Heart right ventricle (tissue), 16 donors: Measurements from ENCODE around the gene PCCA. TPM values are rescaled to one million over a fixed set of nuclear protein-coding genes. Genes with fewer than 3 reads are reported as not detected.
"Not testable (repeated sequence)": the region's sequence is repeated elsewhere in the genome, so short reads cannot be mapped to it uniquely, and the experiment has no call there.

Experiments used
- ATAC-seq, 8 donors: fragments of 200-7000 bp; cut with Tn5 transposase; one replicate each; pipeline ENCODE4 v1.9.1; 2020; ENCODE audit warnings: mild to moderate bottlenecking in 8 of 8, moderate library complexity in 8 of 8, moderate number of reproducible peaks in 1 of 8
- DNase-seq, 2 donors: peaks; one replicate each; pipeline ENCODE4 v3.0.0-alpha.2; 2020
- H3K27ac ChIP-seq, 10 donors: fragments of 200-600 bp; sonication (generic) in 2 of 10; one replicate each; pipeline versions ENCODE4 v1.5.0 to v1.8.0; 2020 to 2022; ENCODE audit warnings: mild to moderate bottlenecking in 3 of 10
- H3K27me3 ChIP-seq, 7 donors: fragments of 200-600 bp; one replicate each; pipeline ENCODE4 v1.8.0; 2021 to 2022; ENCODE audit warnings: mild to moderate bottlenecking in 2 of 7
- H3K36me3 ChIP-seq, 9 donors: fragments of 200-600 bp; sonication (generic) in 1 of 9; one replicate each; pipeline versions ENCODE4 v1.5.0 to v1.8.0; 2020 to 2022; ENCODE audit warnings: mild to moderate bottlenecking in 2 of 9
- H3K4me1 ChIP-seq, 9 donors: fragments of 200-600 bp; sonication (generic) in 1 of 9; one replicate each; pipeline versions ENCODE4 v1.5.0 to v1.8.0; 2020 to 2022; ENCODE audit warnings: mild to moderate bottlenecking in 4 of 9
- H3K4me3 ChIP-seq, 10 donors: fragments of 200-600 bp; sonication (generic) in 2 of 10; one replicate each; pipeline versions ENCODE4 v1.5.0 to v1.8.0; 2020 to 2022; ENCODE audit warnings: mild to moderate bottlenecking in 7 of 10, moderate library complexity in 2 of 10
- H3K9me3 ChIP-seq, 11 donors: fragments of 200-600 bp in 10 of 11; sonication (generic) in 2 of 11; one replicate each; pipeline versions ENCODE4 v1.5.0 to v1.8.0; 2013 to 2022; ENCODE audit warnings: mild to moderate bottlenecking in 2 of 11, control low read depth in 1 of 11, moderate library complexity in 1 of 11
- CTCF ChIP-seq, 9 donors: fragments of 200-600 bp; sonication (generic) in 2 of 9; IDR thresholded peaks; one replicate each; pipeline versions ENCODE4 v1.5.0 to v1.8.0; 2021 to 2022; ENCODE audit warnings: antibody characterized with exemption in 9 of 9, mild to moderate bottlenecking in 5 of 9, moderate library complexity in 1 of 9
- WGBS, 2 donors: extraction: QIAGEN DNeasy Blood & Tissue Kit; methylation state at CpG; one replicate each; pipeline ENCODE4 v1.1.7; 2013; ENCODE audit warnings: inconsistent platforms in 1 of 2; 5-methylcytosine and 5-hydroxymethylcytosine counted together
- intact Hi-C, 10 donors: fragments of 100-400 bp; cut with DNase I; formaldehyde crosslinking; loops; one replicate each; pipeline versions ENCODE4 v1.11.1 to v1.14.2; 2022
- polyA plus RNA-seq, 2 donors: library from polyadenylated mRNA; stranded (reverse); fragments of 200-250 nt; gene quantifications; one replicate each; pipeline ENCODE4 v1.2.3, GENCODE V29; 2013
- total RNA-seq, 10 donors: library from RNA; stranded (reverse); fragmentation: NEBNext Ultra II Directional in 3 of 10; extraction: Animal tissue kit (Norgen Biotek cat#: 25700) in 3 of 10; gene quantifications; one replicate each; pipeline versions ENCODE4 v1.2.1 to v1.2.4, GENCODE V29; 2021 to 2023
- donor health status: Arrhythmogenic right ventricular cardiomyopathy.
- donor health status: ischemic (EF 13 %, LVEDD 7.1; RV severe dilation, severe dysfunction).
- donor health status: healthy with polysubstance abuse.
- donor health status: DM: no; HTN: yes; CAD: no.
- donor health status: DM: no; HTN: no; CAD: no.
- donor health status: ischemic (EF 25% LVEDD 6.9; RV normal size, moderate dysfunction).
- donor health status: ischemic (EF 25% LVEDD 5.7; RV mildly dilated, moderate dysfunction).
- donor health status: healthy.
- donor health status: DM: yes; HTN: yes; CAD: no.
- donor health status: Ischemic cardiomyopathy.
- donor health status: ischemic (EF 35%, LVEDD 5.7; RV mildly dilated, moderate dysfunction).
- donor health status: nonischemic (EF 11% LVEDD 7.7; RV severe dilation, severe dysfunction).
- donor health status: DM: yes; HTN: yes; CAD: no.
- donor health status: PGD.
- donor health status: ischemic (EF 29% LVEDD 5.4; RV normal size, mild dysfunction).
- donor health status: nonischemic (EF 23%, LVEDD 6.1; RV moderate dilation, normal function).

PCCA gene
- total and polyA plus RNA-seq, 12 donors = 21.2 to 71.9 (median 60.7) TPM

DNA sequence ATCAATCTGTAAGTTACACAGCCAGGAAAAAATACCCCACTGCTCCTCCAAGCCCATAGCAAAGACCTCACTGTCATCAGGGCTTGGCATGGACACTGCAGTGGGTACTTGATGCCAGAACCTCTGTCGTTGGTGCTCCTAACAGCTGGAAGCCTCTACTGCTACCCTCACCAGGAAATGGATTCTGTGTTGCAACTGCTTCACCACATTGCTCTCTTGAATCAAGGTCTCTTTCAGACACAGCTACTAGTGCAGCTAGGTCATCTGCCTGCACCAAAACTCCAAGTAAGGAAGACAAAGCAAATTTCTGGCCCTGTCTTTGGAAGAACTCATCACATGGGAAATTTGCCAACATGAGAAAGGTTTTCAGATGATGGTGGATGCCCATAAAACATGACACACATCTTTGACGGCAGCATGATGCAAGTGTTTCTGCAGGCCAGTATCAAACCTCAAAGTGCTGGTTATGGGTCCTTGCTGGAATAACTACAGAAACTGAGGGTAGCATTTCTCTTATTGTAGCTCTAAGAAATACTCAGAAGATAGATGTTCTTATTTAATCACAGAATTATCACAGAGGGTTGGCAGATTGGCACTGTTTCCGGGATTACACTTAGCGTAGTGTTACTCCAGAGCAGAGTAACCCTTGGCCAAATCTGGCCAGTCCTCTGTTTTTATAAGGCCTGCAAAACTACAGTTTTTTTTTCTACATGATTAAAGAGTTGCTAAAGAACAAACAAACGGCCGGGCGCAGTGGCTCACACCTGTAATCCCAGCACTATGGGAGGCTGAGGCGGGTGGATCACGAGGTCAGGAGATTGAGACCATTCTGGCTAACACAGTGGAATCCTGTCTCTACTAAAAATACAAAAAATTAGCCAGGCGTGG, 12.9 kb upstream of the PCCA start:
- no peak overlapping the region for H3K27ac ChIP-seq
- no peak for TF ChIP-seq CTCF (IDR thresholded peaks at IDR 0.05)
- no peaks in the 10 kb centered on the region for H3K9me3 ChIP-seq
- intact Hi-C loops = no loop called here
- DNase-seq = no peak
- no peaks in the 10 kb centered on the region for H3K4me1 ChIP-seq
- 89 to 90% methylated on average over 10 of the region's 10 CpGs for WGBS, 2 donors
- no peak overlapping the region for H3K4me3 ChIP-seq
- no peaks in the 10 kb centered on the region for H3K36me3 ChIP-seq
- no peaks in the 10 kb centered on the region for H3K27me3 ChIP-seq
- ATAC-seq = no peak

DNA sequence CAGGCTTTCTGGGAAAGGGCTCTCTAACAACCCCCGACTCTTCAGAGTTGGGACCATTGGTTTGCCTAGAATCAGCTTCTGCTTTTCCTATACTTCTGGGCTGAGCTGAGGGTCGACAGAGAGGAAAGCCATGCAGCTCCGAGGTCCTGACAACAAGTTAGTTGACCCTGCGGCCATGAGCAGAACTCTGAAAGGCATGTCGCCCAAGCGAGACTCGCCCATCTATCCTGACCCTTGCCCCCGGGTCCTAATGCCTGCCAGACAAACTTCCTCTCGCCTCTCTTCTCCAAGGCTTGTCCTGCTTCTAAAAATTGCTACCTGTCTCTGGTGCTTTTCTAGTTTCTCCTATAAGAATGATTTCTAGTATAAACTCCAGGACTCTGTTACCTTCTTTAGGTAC, 9.9 kb upstream of the PCCA start:
- H3K4me3 ChIP-seq, ATAC-seq, H3K9me3 ChIP-seq, H3K4me1 ChIP-seq, DNase-seq, H3K27me3 ChIP-seq, H3K36me3 ChIP-seq, H3K27ac ChIP-seq, intact Hi-C loops: not testable (repeated sequence)
- 86 to 92% methylated on average over 9 of the region's 9 CpGs for WGBS, 2 donors

DNA sequence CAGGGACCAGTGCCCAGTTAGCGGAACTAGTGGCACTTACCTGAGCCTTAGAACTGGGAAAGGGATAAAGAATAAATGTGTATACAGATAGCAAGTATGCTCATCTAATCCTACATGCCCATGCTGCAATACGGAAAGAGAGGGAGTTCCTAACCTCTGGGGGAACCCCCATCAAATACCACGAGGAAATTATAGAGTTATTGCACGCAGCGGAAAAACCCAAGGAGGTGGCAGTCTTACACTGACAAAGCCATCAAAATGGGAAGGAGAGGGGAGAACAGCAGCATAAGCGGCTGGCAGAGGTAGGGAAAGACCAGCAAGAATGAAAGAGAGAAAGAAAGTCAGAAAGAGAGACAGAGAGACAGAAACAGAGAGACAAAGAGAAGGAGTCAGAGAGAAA, 5.5 kb upstream of the PCCA start:
- H3K27me3 ChIP-seq, H3K4me3 ChIP-seq, DNase-seq, H3K27ac ChIP-seq, H3K9me3 ChIP-seq, ATAC-seq: not testable (repeated sequence)
- 76 to 86% methylated on average over 6 of the region's 6 CpGs for WGBS, 2 donors
- H3K4me1 ChIP-seq = peaks cover 0 to 11% (median 5%) of the 10 kb centered on the region in 9 donors
- intact Hi-C loops = loop anchor here in 2 of 10 donors (10.0 kb wide), 2 partner anchors 61 to 591 kb away; partner anchors contain the start of gene TMTC4 (in 1 of the 2)
- peaks cover 0 to 12% (median 0%) of the 10 kb centered on the region in 9 donors for H3K36me3 ChIP-seq

DNA sequence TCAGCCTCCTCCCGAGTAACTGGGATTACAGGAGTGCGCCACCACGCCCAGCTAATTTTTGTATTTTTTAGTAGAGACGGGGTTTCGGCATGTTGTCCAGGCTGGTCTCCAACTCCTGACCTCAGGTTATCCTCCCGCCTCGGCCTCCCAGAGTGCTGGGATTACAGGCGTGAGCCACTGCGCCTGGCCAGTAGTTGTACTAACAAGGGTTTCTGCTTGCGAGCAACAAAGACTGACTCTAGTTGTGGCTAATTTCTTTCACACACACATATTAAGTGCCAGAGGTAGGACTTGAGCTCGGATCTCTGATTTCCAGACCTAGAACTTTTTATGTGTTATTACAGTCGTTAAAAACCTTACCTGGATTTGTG, 635 bp upstream of the PCCA start:
- Histone ChIP-seq H3K27ac (peak overlapping the region in 9 of 10 donors; percentile 43 to 90 (median 80)), H3K4me1 (peaks cover 0 to 36% (median 17%) of the 10 kb centered on the region in 9 donors), H3K9me3 (no peaks in the 10 kb centered on the region), H3K4me3 (peak overlapping the region; percentile 64 to 99 (median 93)), H3K36me3 (peaks cover 0 to 12% (median 0%) of the 10 kb centered on the region in 9 donors), H3K27me3 (no peaks in the 10 kb centered on the region)
- intact Hi-C loops = loop anchor here in 2 of 10 donors (10.0 kb wide), 2 partner anchors 57 to 587 kb away; partner anchors contain the start of gene TMTC4 (in 1 of the 2)
- ATAC-seq = peak in 3 of 8 donors; percentile 4 to 15 (median 5)
- 47 to 57% methylated on average over 12 of the region's 12 CpGs for whole genome bisulfite sequencing, 2 donors
- no peak for TF ChIP-seq CTCF (IDR thresholded peaks at IDR 0.05)
- DNase-seq = no peak

DNA sequence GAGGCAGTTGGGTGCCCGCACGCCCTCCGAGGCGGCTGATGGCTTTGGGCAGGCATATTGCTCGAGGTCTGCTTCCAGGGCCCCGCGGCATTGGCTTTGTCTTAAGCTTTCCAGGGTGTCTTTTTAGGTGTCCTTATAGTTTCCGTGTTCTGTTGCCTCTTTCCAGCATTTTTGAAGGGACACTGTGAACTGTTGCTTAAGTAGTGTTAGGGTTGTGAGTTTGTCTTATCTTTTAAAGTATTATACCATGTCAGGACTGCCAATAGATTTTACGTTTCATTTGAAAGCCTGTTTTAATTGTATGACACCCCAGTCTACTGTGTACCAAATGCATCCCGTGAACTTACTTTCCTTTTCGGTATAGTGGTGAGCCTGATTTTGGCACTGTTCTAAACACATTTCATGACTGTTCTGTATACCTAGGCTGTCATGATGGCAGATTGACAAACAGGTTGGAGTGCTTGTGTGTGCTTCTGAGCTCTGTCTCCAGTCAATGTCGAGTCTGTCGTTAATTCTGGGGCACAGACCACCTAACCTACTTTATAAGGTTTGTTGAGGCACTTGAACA, 656 bp downstream of the PCCA start:
- ATAC-seq (no peak), DNase-seq (no peak)
- intact Hi-C loops = loop anchor here in 3 of 10 donors (5.0 to 10.0 kb wide), 3 partner anchors 38 to 585 kb away; partner anchors contain the start of gene TMTC4 (in 1 of the 3)

More for the DNA sequence above, 656 bp downstream of the PCCA start:
- H3K4me1 ChIP-seq = peaks cover 0 to 36% (median 17%) of the 10 kb centered on the region in 9 donors
- H3K9me3 ChIP-seq = no peaks in the 10 kb centered on the region
- peak overlapping the region; percentile 64 to 99 (median 93) for H3K4me3 ChIP-seq
- H3K27ac ChIP-seq = peak overlapping the region; percentile 39 to 90 (median 80)
- H3K36me3 ChIP-seq = peaks cover 0 to 12% (median 0%) of the 10 kb centered on the region in 9 donors
- TF ChIP-seq CTCF (IDR thresholded peaks at IDR 0.05) = no peak
- H3K27me3 ChIP-seq = no peaks in the 10 kb centered on the region
- 0 to 1% methylated on average over 13 of the region's 13 CpGs for WGBS, 2 donors
